K562 (cell line): ENCODE results near the gene HAAO. TPM values are rescaled to one million over a fixed set of nuclear protein-coding genes. Genes with fewer than 3 reads are reported as not detected.
A peak's percentile ranks its signal among the peaks of the same experiment; 100 is the strongest.

Experiments used
- CREB1 ChIP-seq, 2 experiments: sonication (generic) in 1 of 2; formaldehyde crosslinking in 1 of 2; IDR thresholded peaks; 2 replicates each; pipeline versions ENCODE4 v1.6.1 to v1.8.0; 2012 to 2022; ENCODE audit warnings: inconsistent platforms in 1 of 2, mild to moderate bottlenecking in 1 of 2, missing genetic modification reagents in 1 of 2, moderate library complexity in 1 of 2
- GATAD2B ChIP-seq: fragments of 450-650 bp; IDR thresholded peaks from 2 replicates; pipeline ENCODE4 v1.6.1; 2017; ENCODE audit warnings: mild to moderate bottlenecking, borderline replicate concordance
- MYC ChIP-seq, 2 experiments: fragments of 250-450 bp in 1 of 2; sonication (Bioruptor Pico) in 1 of 2; IDR thresholded peaks; 2 replicates each; pipeline versions ENCODE4 v1.5.1 to v1.6.1; 2012 to 2021; ENCODE audit warnings: low read depth in 2 of 2, borderline replicate concordance in 1 of 2, improper control_type of control experiment in 1 of 2, low read length in 1 of 2, mild to moderate bottlenecking in 1 of 2, moderate library complexity in 1 of 2
- NEUROD1 ChIP-seq: fragments of 150-350 bp; IDR thresholded peaks from 2 replicates; pipeline ENCODE4 v1.6.1; 2014; ENCODE audit warnings: borderline replicate concordance, low read length, low read depth; ENCODE audit not compliant: partially characterized antibody
- SRSF1 ChIP-seq: fragments of 200-400 bp; formaldehyde crosslinking; IDR thresholded peaks from 2 replicates; pipeline ENCODE4 v1.6.1; 2017; ENCODE audit warnings: mild to moderate bottlenecking, low read depth, low read length, moderate library complexity
- TCF7 ChIP-seq: sonication (generic); IDR thresholded peaks from 2 replicates; pipeline ENCODE4 v1.6.1; 2016; ENCODE audit warnings: antibody characterized with exemption, borderline replicate concordance
- ZFP30 ChIP-seq: fragments of 250-450 bp; sonication (Bioruptor Pico); IDR thresholded peaks from 2 replicates; pipeline ENCODE4 v1.8.0; 2022; ENCODE audit warnings: moderate library complexity, mild to moderate bottlenecking, inconsistent platforms, borderline replicate concordance
- ZNF316 ChIP-seq: fragments of 450-650 bp; IDR thresholded peaks from 2 replicates; pipeline ENCODE4 v1.6.1; 2016
- polyA plus RNA-seq, 8 experiments: library from polyadenylated mRNA; depleted of rRNA in 4 of 8; stranded (reverse) in 5 of 8; unstranded in 3 of 8; fragments of >200 nt; fragmentation: Nextera tagmentation in 2 of 8; fragmentation: Illumina TruSeq in 1 of 8; extraction: Ambion mirVana in 2 of 8; extraction: Trizol in 1 of 8; gene quantifications; 2 replicates each; pipeline versions ENCODE4 v1.2.1 to v1.2.3, GENCODE V29; 2011 to 2014; ENCODE audit warnings: inconsistent platforms in 1 of 8, missing spikeins in 1 of 8
- total RNA-seq, 7 experiments: library from RNA; depleted of rRNA in 6 of 7; stranded (reverse); fragments of >200 nt in 6 of 7; fragmentation: Illumina TruSeq in 2 of 7; extraction: Trizol in 2 of 7; gene quantifications; 2 replicates each; pipeline versions ENCODE4 v1.2.1 to v1.2.3, GENCODE V29; 2011 to 2021; ENCODE audit warnings: low replicate concordance in 1 of 7
- TF ChIP-seq, protein P1 (sequence below), 3 experiments: IDR thresholded peaks in 2 of 3; conservative IDR thresholded peaks in 1 of 3; 2 replicates each; pipeline ENCODE4 v1.5.1; 2011 to 2012; ENCODE audit warnings: low read length in 3 of 3, mild to moderate bottlenecking in 3 of 3, control low read depth in 2 of 3, improper control_type of control experiment in 1 of 3, inconsistent platforms in 1 of 3, low read depth in 1 of 3, mixed read lengths in 1 of 3, moderate library complexity in 1 of 3; ENCODE audit not compliant: insufficient read depth in 2 of 3
- TF ChIP-seq, protein P2 (sequence below): sonication (generic); formaldehyde crosslinking; IDR thresholded peaks from 2 replicates; pipeline ENCODE4 v1.8.0; 2022; ENCODE audit warnings: mild to moderate bottlenecking, missing genetic modification reagents, borderline replicate concordance
- TF ChIP-seq, protein P3 (sequence below), 2 experiments: fragments of 450-650 bp; formaldehyde crosslinking in 1 of 2; IDR thresholded peaks; 2 replicates each; pipeline versions ENCODE4 v1.4.0 to v1.6.1; 2014 to 2020; ENCODE audit warnings: mild to moderate bottlenecking in 2 of 2, borderline replicate concordance in 1 of 2, low read depth in 1 of 2

The HAAO gene
- total and polyA plus RNA-seq, 9 of the 15 experiments (the other 6 are each of a cell fraction or from before 2014, with no cell fraction given) = not detected

DNA sequence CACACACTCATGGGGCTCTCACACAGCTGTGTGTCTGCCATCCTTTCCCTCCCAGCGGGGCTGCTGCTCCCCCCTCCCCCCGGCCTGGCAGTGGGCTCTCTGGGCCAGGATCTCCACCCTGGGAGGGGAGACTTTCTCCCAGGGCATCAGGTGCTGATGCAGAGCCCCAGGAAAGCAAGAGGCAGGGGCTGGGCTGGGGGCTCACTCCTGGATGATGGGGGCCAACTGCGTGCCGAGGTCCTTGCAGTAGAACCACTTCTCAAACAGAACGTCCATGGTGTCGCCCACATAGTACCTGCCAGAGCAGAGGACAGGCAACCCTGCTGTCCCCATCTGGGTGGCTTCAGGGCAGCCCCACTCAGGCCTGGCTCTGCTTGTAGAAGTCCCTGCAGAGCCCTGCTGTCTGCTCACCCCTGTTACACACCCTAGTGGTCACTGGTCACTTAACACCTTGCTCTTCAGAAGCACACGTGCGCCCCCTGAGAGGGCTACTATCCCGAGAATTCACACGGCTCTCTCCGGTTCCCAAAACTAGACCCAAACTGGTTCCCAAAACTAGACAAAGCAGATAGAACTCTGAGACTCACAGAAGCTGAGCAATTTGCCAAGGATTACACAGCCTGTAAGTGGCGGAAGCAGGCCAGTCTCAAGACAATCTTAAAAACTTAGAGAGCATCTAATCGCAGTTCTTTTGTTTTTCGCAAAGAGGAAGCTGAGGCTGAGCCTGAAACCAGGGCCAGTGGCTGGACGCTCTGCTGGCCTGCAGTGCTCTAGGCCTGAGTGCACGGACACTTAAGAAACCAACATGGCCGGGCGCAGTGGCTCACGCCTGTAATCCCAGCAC is 21.9 kb downstream of the HAAO start (continued):
- TF ChIP-seq, protein P1, sequence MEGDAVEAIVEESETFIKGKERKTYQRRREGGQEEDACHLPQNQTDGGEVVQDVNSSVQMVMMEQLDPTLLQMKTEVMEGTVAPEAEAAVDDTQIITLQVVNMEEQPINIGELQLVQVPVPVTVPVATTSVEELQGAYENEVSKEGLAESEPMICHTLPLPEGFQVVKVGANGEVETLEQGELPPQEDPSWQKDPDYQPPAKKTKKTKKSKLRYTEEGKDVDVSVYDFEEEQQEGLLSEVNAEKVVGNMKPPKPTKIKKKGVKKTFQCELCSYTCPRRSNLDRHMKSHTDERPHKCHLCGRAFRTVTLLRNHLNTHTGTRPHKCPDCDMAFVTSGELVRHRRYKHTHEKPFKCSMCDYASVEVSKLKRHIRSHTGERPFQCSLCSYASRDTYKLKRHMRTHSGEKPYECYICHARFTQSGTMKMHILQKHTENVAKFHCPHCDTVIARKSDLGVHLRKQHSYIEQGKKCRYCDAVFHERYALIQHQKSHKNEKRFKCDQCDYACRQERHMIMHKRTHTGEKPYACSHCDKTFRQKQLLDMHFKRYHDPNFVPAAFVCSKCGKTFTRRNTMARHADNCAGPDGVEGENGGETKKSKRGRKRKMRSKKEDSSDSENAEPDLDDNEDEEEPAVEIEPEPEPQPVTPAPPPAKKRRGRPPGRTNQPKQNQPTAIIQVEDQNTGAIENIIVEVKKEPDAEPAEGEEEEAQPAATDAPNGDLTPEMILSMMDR (IDR thresholded peaks at IDR 0.05 in 2 of 3, conservative IDR thresholded peaks at IDR 0.05 in 1 of 3; ENCODE audit: insufficient read depth in 2 of 3, low read depth in 1 of 3, low read length in 3 of 3) = peak; percentile 94 to 100 (median 99)
- TF ChIP-seq NEUROD1 (no peak), CREB1 (IDR thresholded peaks at IDR 0.05) (no peak), CREB1 (CRISPR knock-in tag; IDR thresholded peaks at IDR 0.05) (no peak), SRSF1 (no peak), ZNF316 (no peak), MYC (IDR thresholded peaks at IDR 0.05; ENCODE audit: low read depth, low read length) (peak; percentile 79), MYC (CRISPR knock-in tag; IDR thresholded peaks at IDR 0.05; ENCODE audit: borderline replicate concordance, low read depth) (no peak), TCF7 (no peak), GATAD2B (0 out of 2 replicates have a peak, but pooled peaks have one; percentile 20), ZFP30 (CRISPR knock-in tag) (no peak)
- TF ChIP-seq, protein P2, sequence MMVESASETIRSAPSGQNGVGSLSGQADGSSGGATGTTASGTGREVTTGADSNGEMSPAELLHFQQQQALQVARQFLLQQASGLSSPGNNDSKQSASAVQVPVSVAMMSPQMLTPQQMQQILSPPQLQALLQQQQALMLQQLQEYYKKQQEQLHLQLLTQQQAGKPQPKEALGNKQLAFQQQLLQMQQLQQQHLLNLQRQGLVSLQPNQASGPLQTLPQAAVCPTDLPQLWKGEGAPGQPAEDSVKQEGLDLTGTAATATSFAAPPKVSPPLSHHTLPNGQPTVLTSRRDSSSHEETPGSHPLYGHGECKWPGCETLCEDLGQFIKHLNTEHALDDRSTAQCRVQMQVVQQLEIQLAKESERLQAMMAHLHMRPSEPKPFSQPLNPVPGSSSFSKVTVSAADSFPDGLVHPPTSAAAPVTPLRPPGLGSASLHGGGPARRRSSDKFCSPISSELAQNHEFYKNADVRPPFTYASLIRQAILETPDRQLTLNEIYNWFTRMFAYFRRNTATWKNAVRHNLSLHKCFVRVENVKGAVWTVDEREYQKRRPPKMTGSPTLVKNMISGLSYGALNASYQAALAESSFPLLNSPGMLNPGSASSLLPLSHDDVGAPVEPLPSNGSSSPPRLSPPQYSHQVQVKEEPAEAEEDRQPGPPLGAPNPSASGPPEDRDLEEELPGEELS = no peak
- TF ChIP-seq, protein P3, sequence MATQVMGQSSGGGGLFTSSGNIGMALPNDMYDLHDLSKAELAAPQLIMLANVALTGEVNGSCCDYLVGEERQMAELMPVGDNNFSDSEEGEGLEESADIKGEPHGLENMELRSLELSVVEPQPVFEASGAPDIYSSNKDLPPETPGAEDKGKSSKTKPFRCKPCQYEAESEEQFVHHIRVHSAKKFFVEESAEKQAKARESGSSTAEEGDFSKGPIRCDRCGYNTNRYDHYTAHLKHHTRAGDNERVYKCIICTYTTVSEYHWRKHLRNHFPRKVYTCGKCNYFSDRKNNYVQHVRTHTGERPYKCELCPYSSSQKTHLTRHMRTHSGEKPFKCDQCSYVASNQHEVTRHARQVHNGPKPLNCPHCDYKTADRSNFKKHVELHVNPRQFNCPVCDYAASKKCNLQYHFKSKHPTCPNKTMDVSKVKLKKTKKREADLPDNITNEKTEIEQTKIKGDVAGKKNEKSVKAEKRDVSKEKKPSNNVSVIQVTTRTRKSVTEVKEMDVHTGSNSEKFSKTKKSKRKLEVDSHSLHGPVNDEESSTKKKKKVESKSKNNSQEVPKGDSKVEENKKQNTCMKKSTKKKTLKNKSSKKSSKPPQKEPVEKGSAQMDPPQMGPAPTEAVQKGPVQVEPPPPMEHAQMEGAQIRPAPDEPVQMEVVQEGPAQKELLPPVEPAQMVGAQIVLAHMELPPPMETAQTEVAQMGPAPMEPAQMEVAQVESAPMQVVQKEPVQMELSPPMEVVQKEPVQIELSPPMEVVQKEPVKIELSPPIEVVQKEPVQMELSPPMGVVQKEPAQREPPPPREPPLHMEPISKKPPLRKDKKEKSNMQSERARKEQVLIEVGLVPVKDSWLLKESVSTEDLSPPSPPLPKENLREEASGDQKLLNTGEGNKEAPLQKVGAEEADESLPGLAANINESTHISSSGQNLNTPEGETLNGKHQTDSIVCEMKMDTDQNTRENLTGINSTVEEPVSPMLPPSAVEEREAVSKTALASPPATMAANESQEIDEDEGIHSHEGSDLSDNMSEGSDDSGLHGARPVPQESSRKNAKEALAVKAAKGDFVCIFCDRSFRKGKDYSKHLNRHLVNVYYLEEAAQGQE (IDR thresholded peaks at IDR 0.05; ENCODE audit: borderline replicate concordance) = peak; percentile 73
- TF ChIP-seq, protein P3 (CRISPR knock-in tag; IDR thresholded peaks at IDR 0.05; ENCODE audit: low read depth) = no peak
